Spleen (tissue), 11 donors: ENCODE measurements around the gene USP10. TPM values are rescaled to one million over a fixed set of nuclear protein-coding genes. Genes with fewer than 3 reads are reported as not detected.

Source experiments
- DNase-seq: peaks from one replicate; pipeline ENCODE4 v3.0.0-alpha.2; 2020
- H3K27ac ChIP-seq, 8 donors: fragments of 200-600 bp; sonication (generic) in 7 of 8; 1 replicate in 4 of 8; 2 replicates in 4 of 8; pipeline versions ENCODE4 v1.5.0 to v1.8.0; 2016 to 2021; ENCODE audit warnings: inconsistent platforms in 4 of 8, mild to moderate bottlenecking in 4 of 8, moderate library complexity in 1 of 8
- H3K27me3 ChIP-seq, 7 donors: fragments of 200-600 bp; sonication (generic) in 6 of 7; replicated peaks in 1 of 7; 1 replicate in 4 of 7; 2 replicates in 3 of 7; pipeline versions ENCODE4 v1.5.0 to v1.8.0; 2016 to 2021; ENCODE audit warnings: inconsistent platforms in 3 of 7, mild to moderate bottlenecking in 1 of 7
- H3K36me3 ChIP-seq, 6 donors: fragments of 200-600 bp; sonication (generic) in 5 of 6; 1 replicate in 4 of 6; 2 replicates in 2 of 6; pipeline versions ENCODE4 v1.5.0 to v1.8.0; 2016 to 2021; ENCODE audit warnings: inconsistent platforms in 2 of 6
- H3K4me1 ChIP-seq, 6 donors: fragments of 200-600 bp; sonication (generic) in 5 of 6; 1 replicate in 3 of 6; 2 replicates in 3 of 6; pipeline versions ENCODE4 v1.5.0 to v1.8.0; 2016 to 2021; ENCODE audit warnings: inconsistent platforms in 3 of 6
- H3K4me3 ChIP-seq, 8 donors: fragments of 200-600 bp; sonication (generic) in 7 of 8; 1 replicate in 4 of 8; 2 replicates in 4 of 8; pipeline versions ENCODE4 v1.5.0 to v1.8.0; 2016 to 2021; ENCODE audit warnings: inconsistent platforms in 4 of 8, mild to moderate bottlenecking in 4 of 8, moderate library complexity in 2 of 8
- H3K9me3 ChIP-seq, 8 donors: fragments of 200-600 bp; sonication (generic) in 7 of 8; 1 replicate in 4 of 8; 2 replicates in 4 of 8; pipeline versions ENCODE4 v1.5.0 to v1.8.0; 2016 to 2021; ENCODE audit warnings: inconsistent platforms in 4 of 8
- CTCF ChIP-seq, 11 experiments: fragments of 200-600 bp in 7 of 11; fragments of 450-650 bp in 4 of 11; sonication (generic) in 4 of 11; IDR thresholded peaks in 8 of 11; conservative IDR thresholded peaks in 3 of 11; 1 replicate in 7 of 11; 2 replicates in 4 of 11; pipeline versions ENCODE4 v1.4.0 to v1.8.0; 2016 to 2021; ENCODE audit warnings: antibody characterized with exemption in 11 of 11, inconsistent platforms in 4 of 11, mild to moderate bottlenecking in 1 of 11
- POLR2A ChIP-seq, 3 donors: fragments of 450-650 bp; IDR thresholded peaks; one replicate each; pipeline ENCODE4 v1.5.1; 2017; ENCODE audit warnings: antibody characterized with exemption in 3 of 3, mild to moderate bottlenecking in 1 of 3
- POLR2AphosphoS5 ChIP-seq, 3 donors: sonication (generic); formaldehyde crosslinking; IDR thresholded peaks; one replicate each; pipeline ENCODE4 v1.5.1; 2017; ENCODE audit warnings: antibody characterized with exemption in 3 of 3
- WGBS, 5 donors: extraction: QIAGEN DNeasy Blood & Tissue Kit in 3 of 5; methylation state at CpG; one replicate each; pipeline versions ENCODE4 v1.1.5 to v1.1.7; 2013 to 2018; 5-methylcytosine and 5-hydroxymethylcytosine counted together
- intact Hi-C: fragments of 100-400 bp; cut with DNase I; formaldehyde crosslinking; loops from one replicate; pipeline ENCODE4 v1.15.0; 2023; ENCODE audit warnings: low total_unique reads
- polyA plus RNA-seq, 3 donors: library from polyadenylated mRNA; stranded (reverse); fragments of 200-250 nt; gene quantifications; one replicate each; pipeline ENCODE4 v1.2.1, GENCODE V29; 2013
- total RNA-seq, 7 donors: library from RNA; depleted of rRNA in 3 of 7; stranded (reverse); fragments of >200 nt in 3 of 7; fragmentation: NEBNext Ultra II Directional in 4 of 7; extraction: Animal tissue kit (Norgen Biotek cat#: 25700) in 4 of 7; gene quantifications; one replicate each; pipeline versions ENCODE4 v1.1.0 to v1.2.1, GENCODE V29; 2016 to 2021
- donor health status: healthy with polysubstance abuse.
- donor health status: DM: no; HTN: no; CAD: no; lungs with moderate emphysema.
- donor health status: DM: no; HTN: no; CAD: no.
- donor health status: Bipolar disorder and iron deficiency.
- donor health status: healthy.
- donor health status: DM: no; HTN: no; CAD: no.
- donor health status: DM: yes; HTN: yes; CAD: no.

USP10 gene
- total and polyA plus RNA-seq, 10 donors, result 28.1 to 105 (median 79.5) TPM

DNA sequence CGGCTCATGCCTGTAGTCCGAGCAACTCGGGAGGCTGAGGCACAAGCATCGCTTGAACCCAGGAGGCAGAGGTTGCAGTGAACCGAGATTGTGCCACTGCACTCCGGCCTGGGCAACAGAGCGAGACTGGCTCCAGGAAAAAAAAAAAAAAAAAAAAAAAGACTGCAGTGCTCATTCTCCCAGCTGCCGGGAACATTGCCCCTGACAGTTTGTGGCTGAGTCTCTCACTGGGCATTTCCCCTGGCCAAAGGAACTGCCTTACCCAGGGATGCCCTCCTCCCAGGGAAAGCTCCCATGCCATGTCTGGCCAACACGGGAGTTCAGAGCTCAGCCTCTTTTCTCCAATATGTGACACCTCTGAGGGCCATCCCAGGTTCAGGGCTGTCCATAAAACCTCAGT is 21.3 kb upstream of the USP10 start:
- no peak overlapping the region for H3K4me3 ChIP-seq
- H3K36me3 ChIP-seq, result no peaks in the 10 kb centered on the region
- H3K27me3 ChIP-seq, result no peaks in the 10 kb centered on the region
- H3K9me3 ChIP-seq, result no peaks in the 10 kb centered on the region
- TF ChIP-seq POLR2A (IDR thresholded peaks at IDR 0.05) (no peak), CTCF (IDR thresholded peaks at IDR 0.05 in 8 of 11, conservative IDR thresholded peaks at IDR 0.05 in 3 of 11) (no peak), POLR2AphosphoS5 (IDR thresholded peaks at IDR 0.05) (no peak)
- 88 to 94% (median 92%) methylated on average over 9 of the region's 9 CpGs for WGBS, 5 donors
- DNase-seq, result no peak
- H3K4me1 ChIP-seq, result no peaks in the 10 kb centered on the region
- intact Hi-C loops, result no loop called here
- no peak overlapping the region for H3K27ac ChIP-seq

DNA sequence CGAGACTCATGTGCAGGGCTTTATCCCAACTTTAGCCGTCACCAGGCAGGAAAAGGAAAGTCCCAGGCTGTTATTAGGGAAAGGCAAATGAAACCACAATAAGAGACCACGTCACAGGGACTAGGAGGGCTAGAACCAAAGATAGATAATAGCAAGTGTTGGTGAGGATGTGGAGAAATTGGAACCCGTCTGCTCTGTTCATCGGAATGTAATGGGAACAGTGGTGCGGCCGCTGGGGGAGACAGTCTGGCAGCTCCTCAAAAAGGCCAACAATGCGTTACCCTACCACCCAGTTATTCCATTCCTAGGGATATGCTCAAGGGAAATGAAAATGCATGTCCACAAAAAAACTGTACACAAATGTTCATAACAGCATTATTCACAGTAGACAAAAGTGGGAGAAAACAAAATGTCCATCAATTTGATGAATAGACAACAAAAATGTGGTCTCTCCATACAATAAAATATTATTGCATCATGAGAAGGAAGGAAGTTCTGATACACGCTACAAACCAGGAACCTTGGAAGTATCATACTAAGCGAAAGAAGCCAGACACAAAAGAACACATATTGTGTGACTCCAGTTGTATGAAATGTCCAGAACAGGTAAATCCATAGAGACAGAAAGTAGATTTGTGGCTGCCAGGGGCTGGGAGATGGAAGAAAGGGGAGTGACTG is 19.5 kb upstream of the USP10 start:
- no peaks in the 10 kb centered on the region for H3K4me1 ChIP-seq
- H3K9me3 ChIP-seq, result no peaks in the 10 kb centered on the region
- no peak overlapping the region for H3K27ac ChIP-seq
- TF ChIP-seq CTCF (IDR thresholded peaks at IDR 0.05 in 8 of 11, conservative IDR thresholded peaks at IDR 0.05 in 3 of 11) (no peak), POLR2A (IDR thresholded peaks at IDR 0.05) (no peak), POLR2AphosphoS5 (IDR thresholded peaks at IDR 0.05) (no peak)
- H3K27me3 ChIP-seq, result peaks cover 0 to 9% (median 0%) of the 10 kb centered on the region in 7 donors
- intact Hi-C loops, result no loop called here
- H3K4me3 ChIP-seq, result no peak overlapping the region
- 74 to 88% (median 78%) methylated on average over 10 of the region's 10 CpGs for WGBS, 5 donors
- H3K36me3 ChIP-seq, result no peaks in the 10 kb centered on the region
- DNase-seq, result no peak

- no peak for DNase-seq
- Histone ChIP-seq H3K27me3 (peaks cover 0 to 9% (median 0%) of the 10 kb centered on the region in 7 donors), H3K4me3 (no peak overlapping the region), H3K27ac (no peak overlapping the region), H3K4me1 (no peaks in the 10 kb centered on the region), H3K36me3 (no peaks in the 10 kb centered on the region), H3K9me3 (no peaks in the 10 kb centered on the region)
- 89 to 96% (median 93%) methylated on average over 4 of the region's 4 CpGs for WGBS, 5 donors
- intact Hi-C loops, result no loop called here
- no peak for TF ChIP-seq POLR2A (IDR thresholded peaks at IDR 0.05)
- no peak for TF ChIP-seq CTCF (IDR thresholded peaks at IDR 0.05 in 8 of 11, conservative IDR thresholded peaks at IDR 0.05 in 3 of 11)
- no peak for TF ChIP-seq POLR2AphosphoS5 (IDR thresholded peaks at IDR 0.05)
Observed at GRCh38 chr16:84680843-84681629, 18.8 kb upstream of the USP10 start.
